ENCODE data around the gene ARAP3. TPM values are rescaled to one million over a fixed set of nuclear protein-coding genes. Genes with fewer than 3 reads are reported as not detected.

ARAP3 gene
- total RNA-seq, 2 experiments from 2014 or later = 13.6 to 13.9 TPM

DNA sequence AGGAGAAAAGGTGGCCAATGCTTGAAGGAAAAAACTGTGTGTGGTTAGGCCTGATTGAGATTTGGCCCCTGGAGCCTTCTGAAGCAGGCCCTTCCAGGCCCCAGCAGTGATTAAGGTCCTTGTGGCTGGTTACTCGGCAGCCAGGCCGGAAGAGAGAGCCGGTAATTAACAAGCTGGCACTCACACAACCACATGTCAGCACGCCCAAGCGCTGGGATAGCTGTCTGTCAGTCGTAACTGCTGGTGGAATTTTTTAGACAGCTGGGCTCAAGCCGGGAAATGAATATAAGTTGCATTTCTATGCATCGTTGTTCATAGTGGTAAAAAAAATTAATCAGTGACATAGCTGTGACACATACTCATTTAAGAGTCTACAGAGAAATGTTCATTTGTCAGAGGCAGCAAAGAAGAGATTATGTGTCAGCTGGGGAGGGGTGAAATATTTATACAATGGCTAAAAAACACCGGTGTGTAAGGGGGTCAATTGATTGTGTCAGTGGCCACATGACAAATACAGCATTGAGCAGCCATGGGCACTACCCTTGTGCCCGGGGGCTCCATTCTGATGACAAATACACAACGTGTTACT lies 13.7 kb upstream of the ARAP3 start:
- POLR2A ChIA-PET = no interaction called here
- peaks cover 31% of the 10 kb centered on the region for H3K4me1 Mint-ChIP-seq
- H3K27ac Mint-ChIP-seq = no peak overlapping the region
- H3K4me3 Mint-ChIP-seq = no peak overlapping the region
- H3K36me3 Mint-ChIP-seq (ENCODE audit: low read depth) = no peaks in the 10 kb centered on the region
- CTCF ChIA-PET = interaction anchor here (0.8 to 7.1 kb wide), 6 partner anchors 130 to 295 kb away, joined by 3 to 214 read pairs (median 4); partner anchors contain the start of genes PCDH1, PCDH12 and RNF14
- no peaks in the 10 kb centered on the region for H3K9me3 Mint-ChIP-seq
- peaks cover 34% of the 10 kb centered on the region for H3K27me3 Mint-ChIP-seq
- no peak for DNase-seq

DNA sequence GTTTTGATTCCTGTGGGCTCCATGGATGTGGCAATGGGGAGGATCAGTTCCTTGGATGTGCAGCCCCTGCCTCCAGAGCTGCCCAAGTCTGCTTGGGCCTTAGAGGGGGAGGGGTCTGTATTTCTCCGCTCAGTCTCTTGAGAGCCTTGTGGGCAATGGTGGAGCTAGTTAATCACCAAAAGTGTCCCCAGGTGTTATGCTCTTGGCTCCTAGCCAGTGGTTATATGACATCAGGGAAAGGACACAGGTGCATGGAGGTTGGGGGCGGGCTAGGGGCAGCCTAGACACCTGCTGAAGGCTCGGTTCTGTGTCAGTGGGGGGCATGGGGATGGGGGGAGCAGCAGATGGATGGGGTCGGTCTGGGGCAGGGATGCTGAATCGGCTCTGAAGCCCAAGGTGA lies 12.4 kb upstream of the ARAP3 start:
- Mint-ChIP-seq H3K27ac (no peak overlapping the region), H3K4me3 (no peak overlapping the region), H3K27me3 (peaks cover 33% of the 10 kb centered on the region), H3K36me3 (ENCODE audit: low read depth) (no peaks in the 10 kb centered on the region), H3K9me3 (no peaks in the 10 kb centered on the region), H3K4me1 (peaks cover 31% of the 10 kb centered on the region)
- ChIA-PET POLR2A (interaction anchor here (2.4 to 4.7 kb wide), 4 partner anchors 8 to 267 kb away, joined by 10 to 49 read pairs (median 26); partner anchors contain the start of genes DELE1 and PCDH1), CTCF (interaction anchor here (0.7 to 7.1 kb wide), 10 partner anchors 11 to 315 kb away, joined by 3 to 214 read pairs (median 24); partner anchors contain the start of genes DELE1, PCDH1, PCDH12 and RNF14)
- no peak for DNase-seq

DNA sequence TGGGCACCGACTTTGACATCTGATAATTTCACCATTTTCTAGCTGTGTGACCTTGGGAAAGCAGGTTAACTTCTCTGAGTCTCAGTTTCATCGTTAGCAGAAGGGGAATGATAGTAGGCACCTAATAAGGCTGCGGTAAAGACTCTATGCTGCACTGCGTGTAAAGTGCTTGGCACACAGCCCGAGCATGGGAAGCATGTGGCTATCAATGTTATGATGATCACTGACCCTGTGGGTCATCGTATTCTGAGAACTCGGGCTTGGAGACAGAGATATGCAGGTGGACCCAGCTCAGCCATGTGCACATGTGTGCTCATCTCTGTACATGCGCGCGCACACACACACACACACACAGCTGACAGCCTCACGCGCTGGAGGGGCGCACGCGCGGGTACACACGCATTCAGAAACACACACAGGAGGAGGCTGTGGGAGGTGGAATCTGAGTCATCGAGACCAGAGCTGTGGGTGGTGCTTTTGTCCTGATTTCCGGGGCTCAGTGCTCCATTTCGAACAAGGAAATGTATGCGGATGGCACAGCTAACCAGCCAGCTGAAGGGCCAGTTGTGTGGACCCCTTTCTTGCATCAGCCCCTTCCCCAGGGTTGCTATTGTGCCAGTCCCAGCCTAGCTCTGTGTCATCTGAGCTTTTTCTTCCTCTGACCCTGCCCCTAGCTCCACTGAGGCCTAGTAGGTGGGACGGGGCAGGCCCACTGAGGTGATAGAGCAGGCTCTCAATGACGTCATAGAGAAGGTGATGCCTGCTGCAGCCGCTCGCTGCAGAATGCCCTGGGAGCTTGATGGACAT lies 11.1 kb upstream of the ARAP3 start:
- Mint-ChIP-seq H3K4me3 (peak overlapping the region; percentile 60), H3K27ac (peak overlapping the region; percentile 85), H3K4me1 (peaks cover 34% of the 10 kb centered on the region), H3K9me3 (no peaks in the 10 kb centered on the region), H3K36me3 (ENCODE audit: low read depth) (no peaks in the 10 kb centered on the region), H3K27me3 (peaks cover 30% of the 10 kb centered on the region)
- CTCF ChIA-PET = interaction anchor here (0.9 to 7.1 kb wide), 47 partner anchors 9 to 452 kb away, joined by 3 to 214 read pairs (median 5); partner anchors contain the start of genes ARAP3, DELE1, GNPDA1 and HDAC3
- peak; percentile 86 for DNase-seq
- POLR2A ChIA-PET = interaction anchor here (0.8 to 4.7 kb wide), 19 partner anchors 9 to 373 kb away, joined by 3 to 49 read pairs (median 4); partner anchors contain the start of genes ARAP3, DELE1, DIAPH1 and HDAC3

DNA sequence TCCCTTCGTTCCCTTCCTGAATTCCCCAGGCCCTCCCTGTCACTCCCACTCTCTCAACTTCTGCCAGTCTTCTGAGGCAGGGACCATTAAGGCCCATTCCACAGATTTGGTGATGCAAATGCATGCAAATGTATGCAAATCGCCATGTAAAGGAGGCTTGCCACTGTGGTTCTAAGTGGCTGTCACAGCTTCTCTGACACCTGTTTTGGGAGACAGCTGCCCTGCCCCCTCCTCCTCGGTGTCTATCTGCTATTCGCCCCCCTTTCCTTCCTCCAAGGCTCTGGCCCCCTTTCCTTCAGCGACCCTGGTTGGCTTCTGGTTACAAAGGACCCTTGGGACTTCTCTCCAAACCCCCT lies 10.5 kb upstream of the ARAP3 start:
- POLR2A ChIA-PET = interaction anchor here (0.6 to 4.7 kb wide), 19 partner anchors 10 to 417 kb away, joined by 3 to 49 read pairs (median 4); partner anchors contain the start of genes ARAP3, DELE1, DIAPH1 and FCHSD1
- Mint-ChIP-seq H3K9me3 (no peaks in the 10 kb centered on the region), H3K4me3 (peak overlapping the region; percentile 60), H3K36me3 (ENCODE audit: low read depth) (no peaks in the 10 kb centered on the region), H3K27ac (peak overlapping the region; percentile 85), H3K4me1 (peaks cover 34% of the 10 kb centered on the region), H3K27me3 (peaks cover 32% of the 10 kb centered on the region)
- CTCF ChIA-PET = interaction anchor here (0.7 to 7.1 kb wide), 62 partner anchors 10 to 1717 kb away, joined by 3 to 214 read pairs (median 5); partner anchors contain the start of genes ARAP3, DELE1, FCHSD1 and GNPDA1
- peak; percentile 26 for DNase-seq

DNA sequence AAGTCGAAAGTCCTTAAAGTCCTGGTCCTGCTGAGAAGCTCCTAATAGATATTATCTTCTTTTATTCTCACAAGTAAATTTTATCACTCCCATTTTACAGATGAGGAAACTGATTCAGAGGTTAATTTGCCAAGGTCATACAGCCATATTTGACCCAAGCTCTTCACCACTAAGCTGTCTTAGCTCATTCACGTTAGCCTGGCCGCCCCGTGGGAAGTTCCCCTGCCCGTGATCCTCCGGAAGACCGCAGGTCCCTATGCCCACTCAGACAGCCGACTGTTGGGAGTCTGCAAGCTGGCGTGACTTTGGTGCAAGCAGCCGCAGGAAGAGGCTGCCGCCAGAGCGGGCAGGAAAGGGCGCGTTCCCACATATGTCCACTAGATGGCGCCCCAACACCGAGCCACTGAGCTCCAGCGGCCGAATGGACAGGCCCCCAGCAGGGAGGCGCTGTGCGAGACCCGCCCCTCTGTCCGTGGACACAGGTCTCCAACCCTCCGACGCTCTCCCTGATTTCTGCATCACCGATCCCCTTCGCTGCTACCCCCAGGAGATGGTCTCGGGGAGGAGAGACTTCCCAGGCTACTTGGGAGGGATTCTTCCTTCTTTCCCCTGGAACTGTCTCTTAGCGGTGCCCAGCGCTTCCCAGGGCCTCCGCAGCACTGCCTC lies 10.0 kb upstream of the ARAP3 start:
- peak; percentile 91 for DNase-seq
- peaks cover 34% of the 10 kb centered on the region for H3K4me1 Mint-ChIP-seq
- H3K36me3 Mint-ChIP-seq (ENCODE audit: low read depth) = no peaks in the 10 kb centered on the region
- no peaks in the 10 kb centered on the region for H3K9me3 Mint-ChIP-seq
- POLR2A ChIA-PET = interaction anchor here (0.6 to 4.7 kb wide), 18 partner anchors 10 to 438 kb away, joined by 3 to 49 read pairs (median 4); partner anchors contain the start of genes ARAP3, DELE1, FCHSD1 and HDAC3
- H3K27me3 Mint-ChIP-seq = peaks cover 31% of the 10 kb centered on the region
- CTCF ChIA-PET = interaction anchor here (0.6 to 7.1 kb wide), 65 partner anchors 9 to 1718 kb away, joined by 3 to 214 read pairs (median 5); partner anchors contain the start of genes ARAP3, DELE1, FCHSD1 and GNPDA1
- H3K27ac Mint-ChIP-seq = peak overlapping the region; percentile 85
- H3K4me3 Mint-ChIP-seq = peak overlapping the region; percentile 60

DNA sequence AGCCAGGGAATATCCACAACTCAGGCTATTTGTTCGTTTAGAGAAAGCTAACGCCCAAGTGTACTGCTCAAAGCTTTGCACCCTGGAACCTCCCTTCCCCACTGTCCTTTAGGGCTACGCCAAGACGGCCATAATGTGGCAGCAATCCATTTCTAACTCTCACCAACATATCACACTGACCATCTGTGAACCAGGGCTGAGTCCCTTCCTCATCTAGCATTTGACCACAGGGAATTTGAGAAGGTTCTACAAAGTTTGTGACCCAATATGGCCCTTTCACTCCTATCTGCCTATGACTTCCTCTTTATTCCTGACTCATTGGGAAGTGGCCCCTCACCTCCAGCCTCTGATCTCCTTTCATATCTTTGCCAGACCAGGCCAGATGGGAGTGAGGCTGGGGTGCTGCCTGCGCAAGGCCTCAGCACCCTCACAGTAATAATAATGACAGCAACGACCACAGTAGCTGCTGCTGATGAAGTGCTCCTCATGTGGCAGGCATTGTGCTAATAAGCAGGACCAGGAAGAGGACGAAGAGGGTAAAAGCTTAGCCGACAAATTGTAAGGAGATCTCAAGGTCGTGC lies 9.3 kb upstream of the ARAP3 start:
- Mint-ChIP-seq H3K36me3 (ENCODE audit: low read depth) (no peaks in the 10 kb centered on the region), H3K4me1 (peaks cover 34% of the 10 kb centered on the region), H3K27me3 (peaks cover 31% of the 10 kb centered on the region), H3K4me3 (no peak overlapping the region), H3K9me3 (no peaks in the 10 kb centered on the region), H3K27ac (no peak overlapping the region)
- DNase-seq = no peak
- CTCF ChIA-PET = interaction anchor here (0.6 to 7.1 kb wide), 61 partner anchors 8 to 472 kb away, joined by 3 to 214 read pairs (median 5); partner anchors contain the start of genes ARAP3, DELE1, FCHSD1 and GNPDA1
- POLR2A ChIA-PET = interaction anchor here (0.6 to 4.7 kb wide), 13 partner anchors 9 to 438 kb away, joined by 3 to 49 read pairs (median 7); partner anchors contain the start of genes ARAP3, PCDH1, PCDH12 and RNF14

DNA sequence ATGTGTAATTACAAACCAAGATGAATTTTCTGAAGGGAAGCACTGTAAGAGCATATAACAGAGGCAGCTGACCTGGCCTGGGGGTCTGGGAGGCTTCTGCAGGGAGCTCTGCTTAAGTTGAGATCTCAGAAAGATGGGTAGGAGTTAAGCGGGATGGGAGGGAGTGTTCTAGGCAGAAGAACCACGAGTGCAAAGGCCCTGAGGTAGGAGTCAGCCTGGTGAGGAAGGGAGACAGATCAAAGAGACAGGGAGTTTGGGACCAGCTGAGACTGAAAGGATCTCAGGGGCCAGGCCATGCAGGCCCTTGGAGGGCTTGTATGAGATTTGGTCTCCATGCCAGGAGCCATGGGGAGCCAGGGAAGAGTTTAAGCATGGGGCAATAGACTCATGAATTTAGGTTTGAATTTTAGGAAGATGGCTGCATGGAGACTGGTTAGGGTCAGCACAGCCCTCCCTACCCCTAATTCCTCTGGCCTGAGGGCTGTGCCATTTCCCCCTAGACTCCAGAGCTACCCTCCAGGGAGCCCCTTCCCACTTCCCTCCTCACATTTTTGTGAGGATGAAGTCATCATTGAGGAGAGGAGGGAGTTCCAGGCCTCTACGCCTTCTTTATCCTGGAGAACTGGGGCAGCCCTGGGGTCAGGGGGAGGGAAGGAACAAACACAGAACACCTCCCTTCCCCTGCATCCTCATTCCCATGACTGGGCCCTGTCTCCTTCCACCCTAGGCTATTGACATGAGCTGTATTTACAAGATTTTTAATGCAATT lies 4.8 kb upstream of the ARAP3 start:
- Mint-ChIP-seq H3K27me3 (peaks cover 29% of the 10 kb centered on the region), H3K4me3 (no peak overlapping the region), H3K4me1 (peaks cover 34% of the 10 kb centered on the region), H3K9me3 (no peaks in the 10 kb centered on the region), H3K27ac (no peak overlapping the region), H3K36me3 (ENCODE audit: low read depth) (no peaks in the 10 kb centered on the region)
- DNase-seq = no peak
- CTCF ChIA-PET = interaction anchor here (0.7 to 1.7 kb wide), 6 partner anchors 10 to 305 kb away, joined by 3 to 5 read pairs (median 4); partner anchors contain the start of gene RNF14
- POLR2A ChIA-PET = no interaction called here

DNA sequence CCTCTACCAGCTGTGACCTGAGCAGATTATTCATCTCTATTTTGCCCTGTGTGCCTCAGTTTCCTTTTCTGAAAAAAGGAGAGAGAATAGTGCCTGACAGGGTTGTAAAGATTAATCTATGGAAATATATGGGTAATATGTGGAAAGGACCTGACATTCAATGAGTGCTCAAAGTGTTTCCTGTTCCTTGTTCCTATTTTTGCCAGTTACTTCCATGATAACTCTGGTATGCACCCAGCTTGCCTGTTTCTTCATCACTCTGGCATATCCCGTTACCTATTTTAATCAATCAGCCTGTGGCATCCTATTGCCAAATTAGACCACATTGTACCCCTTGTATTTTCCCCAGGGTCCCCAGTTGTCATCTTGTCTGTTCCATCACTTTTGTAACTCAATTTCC lies 3.6 kb upstream of the ARAP3 start:
- CTCF ChIA-PET = interaction anchor here (1.3 to 1.5 kb wide), 2 partner anchors 274 to 306 kb away, joined by 3 to 5 read pairs; no protein-coding TSS in a partner anchor
- POLR2A ChIA-PET = no interaction called here
- no peak overlapping the region for H3K4me3 Mint-ChIP-seq

DNA sequence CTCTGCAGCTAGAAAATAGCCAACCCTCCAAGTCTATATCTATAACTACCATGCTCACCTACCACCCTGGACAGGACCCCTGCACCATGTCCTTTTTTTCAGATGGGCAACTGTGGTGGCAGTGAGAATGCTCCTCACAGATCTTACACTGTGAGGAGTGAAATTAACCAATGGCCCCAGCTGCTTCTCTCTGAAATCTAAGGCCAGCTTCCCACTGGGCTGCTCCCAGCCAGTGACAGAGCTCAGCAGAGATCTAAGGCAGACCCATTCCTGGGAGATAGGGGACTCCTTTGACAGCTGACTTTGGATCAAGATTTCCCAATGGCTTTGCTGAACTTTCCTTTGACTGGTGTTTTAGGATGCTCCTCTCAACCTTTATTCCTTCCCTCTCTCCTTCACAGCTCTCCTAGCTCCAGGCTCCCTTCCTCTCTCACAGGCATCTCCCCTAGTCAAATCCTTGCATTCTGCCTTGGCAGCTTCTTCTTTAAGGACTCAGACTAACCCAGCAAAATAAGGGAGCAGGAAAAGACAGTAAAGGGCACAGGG lies 1.6 kb upstream of the ARAP3 start:
- H3K27ac Mint-ChIP-seq = peak overlapping the region; percentile 18
- no peaks in the 10 kb centered on the region for H3K9me3 Mint-ChIP-seq
- no peak overlapping the region for H3K4me3 Mint-ChIP-seq
- peaks cover 42% of the 10 kb centered on the region for H3K4me1 Mint-ChIP-seq
- H3K27me3 Mint-ChIP-seq = peaks cover 10% of the 10 kb centered on the region
- POLR2A ChIA-PET = interaction anchor here (0.9 to 3.6 kb wide), 8 partner anchors 8 to 333 kb away, joined by 4 to 15 read pairs (median 6); partner anchors contain the start of genes FCHSD1, HDAC3, RELL2 and RNF14
- CTCF ChIA-PET = interaction anchor here (0.5 to 3.7 kb wide), 18 partner anchors 9 to 465 kb away, joined by 3 to 55 read pairs (median 4); partner anchors contain the start of genes PCDH1 and RNF14
- H3K36me3 Mint-ChIP-seq (ENCODE audit: low read depth) = peaks cover 5% of the 10 kb centered on the region
- no peak for DNase-seq

More for the DNA sequence above, 3.6 kb upstream of the ARAP3 start:
- H3K36me3 Mint-ChIP-seq (ENCODE audit: low read depth) = no peaks in the 10 kb centered on the region
- H3K4me1 Mint-ChIP-seq = peaks cover 39% of the 10 kb centered on the region
- H3K27me3 Mint-ChIP-seq = peaks cover 19% of the 10 kb centered on the region
- H3K9me3 Mint-ChIP-seq = no peaks in the 10 kb centered on the region
- H3K27ac Mint-ChIP-seq = no peak overlapping the region
- no peak for DNase-seq

DNA sequence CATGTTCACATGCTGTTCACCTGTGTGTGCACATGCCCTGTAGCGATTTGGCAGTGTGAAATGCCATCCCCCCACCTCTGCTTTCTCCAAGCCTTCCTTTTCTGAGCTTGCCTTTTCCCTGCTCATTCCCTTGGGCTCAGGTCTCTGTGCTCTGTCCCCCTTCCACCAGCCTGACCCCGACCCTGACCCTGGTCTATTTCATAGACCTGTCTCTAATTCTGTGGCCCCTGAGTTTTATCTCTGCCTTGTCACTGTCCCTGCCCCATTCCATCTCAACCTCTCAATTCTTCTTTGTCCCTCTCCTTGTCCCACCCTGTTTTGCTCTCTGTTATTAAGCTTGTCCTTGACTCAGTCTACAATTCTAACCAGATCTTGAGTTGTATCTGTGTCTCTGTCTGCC lies 735 bp downstream of the ARAP3 start:
- POLR2A ChIA-PET = interaction anchor here (1.4 to 3.6 kb wide), 2 partner anchors 11 to 12 kb away, joined by 3 to 15 read pairs; no protein-coding TSS in a partner anchor
- DNase-seq = no peak
- peaks cover 41% of the 10 kb centered on the region for H3K4me1 Mint-ChIP-seq
- CTCF ChIA-PET = interaction anchor here (3.2 to 3.7 kb wide), 2 partner anchors 11 to 279 kb away, joined by 23 to 55 read pairs; no protein-coding TSS in a partner anchor
- H3K27ac Mint-ChIP-seq = peak overlapping the region; percentile 18
- H3K4me3 Mint-ChIP-seq = peak overlapping the region; percentile 60
- H3K36me3 Mint-ChIP-seq (ENCODE audit: low read depth) = peaks cover 5% of the 10 kb centered on the region
- H3K27me3 Mint-ChIP-seq = peaks cover 5% of the 10 kb centered on the region
- H3K9me3 Mint-ChIP-seq = no peaks in the 10 kb centered on the region

DNA sequence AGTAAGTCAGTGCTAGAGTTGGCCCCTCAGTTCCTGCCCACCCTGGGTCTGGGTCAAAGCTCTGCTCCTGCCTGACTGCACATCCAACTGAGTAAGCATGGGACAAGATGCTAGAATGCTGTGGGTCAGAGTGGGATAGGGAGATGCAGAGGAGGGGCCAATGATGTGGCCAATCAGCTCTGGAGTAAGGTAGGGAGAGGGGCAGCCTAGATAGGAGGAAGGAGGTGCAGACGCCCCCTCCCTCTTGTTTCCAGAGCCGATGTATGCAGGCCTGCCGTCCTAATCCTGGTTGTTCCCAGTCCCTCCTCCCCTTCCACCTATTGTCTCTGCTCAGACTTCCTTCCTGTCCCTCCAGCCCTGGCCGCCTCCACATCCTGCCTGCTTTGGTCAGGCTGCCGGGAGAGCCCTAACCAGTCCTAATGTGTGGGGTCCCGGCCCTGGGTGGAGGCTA lies 1.3 kb downstream of the ARAP3 start:
- POLR2A ChIA-PET = interaction anchor here (3.6 kb wide), 1 partner anchor 11 kb away, joined by 15 read pairs; no protein-coding TSS in a partner anchor
- peaks cover 5% of the 10 kb centered on the region for H3K27me3 Mint-ChIP-seq
- peak overlapping the region; percentile 60 for H3K4me3 Mint-ChIP-seq
- no peak for DNase-seq
- no peaks in the 10 kb centered on the region for H3K9me3 Mint-ChIP-seq
- CTCF ChIA-PET = interaction anchor here (3.2 kb wide), 1 partner anchor 280 kb away, joined by 23 read pairs; no protein-coding TSS in a partner anchor
- H3K27ac Mint-ChIP-seq = peak overlapping the region; percentile 11
- H3K36me3 Mint-ChIP-seq (ENCODE audit: low read depth) = peaks cover 5% of the 10 kb centered on the region
- H3K4me1 Mint-ChIP-seq = peaks cover 40% of the 10 kb centered on the region
